T-helper 1 cell treated with Interleukin-12 subunit alpha and Interleukin-12 subunit beta and Interleukin-4 antibody, amounts not matched to agents 30 ng/mL and 1 ng/mL, for 36 hours (primary cell): Measurements from ENCODE around the gene TEX14. TPM values are rescaled to one million over a fixed set of nuclear protein-coding genes. Genes with fewer than 3 reads are reported as not detected.
"Not testable (repeated sequence)": the region's sequence is repeated elsewhere in the genome, so short reads cannot be mapped to it uniquely, and the experiment has no call there.

Experiments
- intact Hi-C: fragments of 100-400 bp; cut with micrococcal nuclease; formaldehyde crosslinking; loops from one replicate; pipeline ENCODE4 v1.15.1; 2024
- total RNA-seq: library from RNA; stranded (reverse); gene quantifications from 2 replicates; pipeline ENCODE4 v1.2.3, GENCODE V29; 2022

Gene TEX14
- total RNA-seq, 1 donor from 2014 or later = 0.44 TPM

DNA sequence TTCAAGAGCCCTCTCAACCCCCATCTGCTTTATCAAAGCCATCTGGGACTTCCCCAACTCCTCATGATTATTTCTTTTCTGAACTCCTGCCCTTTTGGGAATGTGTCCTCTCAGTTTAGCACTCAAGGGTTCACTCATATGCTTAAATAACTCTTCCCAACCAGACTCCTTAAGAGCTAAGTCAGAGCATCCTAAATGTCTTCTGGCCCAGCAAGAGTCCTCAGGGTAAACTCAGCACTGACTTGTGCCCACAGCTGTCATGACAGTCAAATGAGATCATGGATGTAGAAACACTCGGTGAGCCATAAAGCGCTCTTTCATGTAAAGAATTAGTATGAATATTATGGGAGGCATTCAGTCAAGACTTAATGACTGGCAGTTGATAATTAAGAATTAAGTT lies 85.9 kb downstream of the TEX14 start:
- intact Hi-C loops = no loop called here

DNA sequence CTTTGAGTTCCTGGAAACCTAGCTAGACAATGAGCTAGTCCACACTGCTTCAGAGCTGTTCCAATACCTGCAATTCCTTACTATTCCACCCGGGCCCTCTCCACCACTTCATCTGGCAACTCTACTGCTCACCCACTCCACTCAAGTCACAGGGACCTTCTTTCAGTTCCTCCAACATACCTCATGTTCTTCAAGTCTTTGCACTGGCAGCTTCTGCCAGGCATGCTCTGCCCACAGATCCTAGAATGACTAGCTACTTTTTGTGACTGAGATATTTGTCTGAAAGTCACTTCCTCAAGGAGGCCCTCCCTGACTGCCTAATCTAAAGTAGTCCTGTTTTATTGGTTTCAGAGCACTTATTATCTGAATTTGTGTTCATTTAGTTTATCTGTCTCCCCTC lies 86.4 kb downstream of the TEX14 start:
- intact Hi-C loops = no loop called here

DNA sequence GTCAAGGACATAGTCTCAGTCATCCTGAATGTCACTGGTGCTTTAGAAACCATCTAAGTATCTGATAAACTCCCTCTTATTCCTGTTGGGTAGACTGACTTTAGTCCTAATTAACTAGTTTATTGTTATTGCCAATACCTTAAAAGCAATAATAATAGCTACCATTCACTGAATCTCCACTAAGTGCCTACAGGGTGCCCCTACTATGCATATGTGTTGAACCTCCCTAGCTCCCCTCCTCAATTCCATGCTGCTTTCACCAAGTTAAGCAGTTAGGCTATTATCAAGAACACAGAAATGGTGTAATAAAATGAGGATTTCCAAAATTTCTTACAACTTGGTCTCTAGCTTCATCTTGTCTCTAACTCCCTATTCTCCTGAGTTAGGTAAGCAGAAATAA lies 89.9 kb downstream of the TEX14 start:
- intact Hi-C loops = no loop called here

DNA sequence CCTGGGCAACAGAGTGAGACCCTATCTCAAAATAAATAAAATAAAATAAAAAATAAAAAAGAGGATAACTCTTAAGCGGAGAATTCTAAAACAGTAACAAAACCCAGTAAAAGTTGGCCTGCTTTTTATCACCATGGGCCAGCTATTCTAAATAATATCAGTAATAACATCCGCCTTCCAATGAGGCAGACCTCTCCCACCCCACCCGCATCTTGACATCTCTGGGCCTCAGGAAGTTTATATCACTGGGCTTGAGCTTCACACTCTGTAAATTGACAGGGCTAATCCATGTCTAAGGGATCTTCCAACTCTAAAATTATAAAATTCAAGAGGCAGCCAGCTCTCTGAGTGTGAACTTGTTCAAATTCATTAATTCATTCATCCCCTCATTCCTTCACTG lies 94.5 kb downstream of the TEX14 start:
- intact Hi-C loops = no loop called here

DNA sequence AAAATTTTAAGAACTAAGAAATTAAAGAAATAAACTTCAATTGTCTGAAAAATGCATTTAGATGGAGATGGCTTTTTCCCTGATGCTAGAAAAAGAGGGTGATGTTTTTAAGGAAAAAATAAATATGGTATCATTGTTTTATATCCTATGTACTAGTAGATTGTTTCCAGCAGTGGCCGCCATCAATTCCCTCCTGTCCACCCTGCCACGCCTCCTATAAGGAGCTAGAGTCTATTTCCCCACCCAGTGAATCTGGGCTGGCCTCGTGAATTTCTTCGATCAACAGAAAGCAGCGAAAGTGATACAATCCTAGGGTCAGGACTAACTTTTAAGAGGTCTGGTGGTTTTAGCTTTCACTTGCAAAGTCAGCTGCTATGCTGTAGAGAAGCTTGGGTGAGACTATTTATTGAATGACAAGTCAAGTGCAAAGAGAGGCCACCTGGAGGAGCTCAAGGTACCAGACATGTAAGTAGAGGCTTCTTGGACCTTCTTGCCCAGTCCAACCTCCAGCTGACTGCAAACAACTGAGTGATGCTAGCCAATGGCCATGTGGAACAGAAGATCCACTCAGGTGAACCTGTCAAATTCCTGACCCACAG lies 96.6 kb downstream of the TEX14 start:
- intact Hi-C loops = no loop called here

DNA sequence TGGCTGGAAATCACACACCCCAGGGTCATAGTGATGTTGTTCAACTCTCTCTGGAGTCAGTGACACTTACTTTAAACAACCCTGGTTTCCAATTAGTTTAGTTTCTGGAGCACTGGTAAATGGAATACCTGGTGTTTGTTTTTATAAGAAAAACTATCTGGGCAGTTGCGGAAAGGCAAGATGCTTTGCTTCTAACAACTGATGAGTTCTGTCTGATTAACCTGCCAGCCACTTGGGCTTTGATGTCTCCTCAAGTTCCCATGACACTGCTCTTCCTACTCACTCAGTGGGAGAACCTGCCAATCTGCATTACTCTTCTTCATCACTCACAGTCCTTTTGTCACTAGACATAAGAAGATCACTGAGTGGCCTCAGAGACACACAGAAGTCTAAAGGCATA lies 98.7 kb downstream of the TEX14 start:
- intact Hi-C loops = no loop called here

DNA sequence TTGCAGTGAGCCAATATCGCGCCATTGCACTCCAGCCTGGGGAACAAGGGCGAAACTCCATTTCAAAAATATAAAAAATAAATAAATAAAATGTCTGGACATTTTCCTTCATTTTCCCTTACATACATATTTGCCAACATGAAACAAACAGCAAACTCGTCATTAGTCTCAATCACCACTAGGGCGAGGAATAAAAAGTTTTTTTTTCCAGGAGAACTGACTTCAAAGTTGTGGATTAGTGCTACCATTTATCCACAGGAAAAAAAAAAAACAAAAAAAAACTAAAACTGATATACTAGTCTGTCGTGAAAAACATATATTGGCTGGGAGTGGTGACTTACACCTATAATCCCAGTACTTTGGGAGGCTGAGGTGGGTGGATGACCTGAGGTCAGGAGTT lies 100.4 kb downstream of the TEX14 start:
- intact Hi-C loops = no loop called here

DNA sequence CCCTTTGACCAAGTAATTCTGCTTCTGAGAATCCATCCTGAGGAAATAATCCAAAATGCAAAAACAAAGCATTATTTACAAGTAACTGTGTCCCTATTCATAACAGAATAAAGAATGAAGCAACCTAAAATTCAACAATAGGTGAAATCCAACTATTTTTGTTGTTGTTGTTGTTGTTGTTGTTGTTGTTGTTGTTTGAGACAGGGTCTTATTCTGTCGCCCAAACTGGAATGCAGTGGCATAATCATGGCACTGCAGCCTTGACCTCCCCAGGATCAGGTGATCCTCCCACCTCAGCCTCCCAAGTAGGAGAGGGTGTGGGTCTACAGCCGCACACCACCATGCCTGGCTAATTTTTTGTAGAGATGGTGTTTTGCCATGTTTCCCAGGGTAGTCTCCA lies 101.5 kb downstream of the TEX14 start:
- intact Hi-C loops = no loop called here

DNA sequence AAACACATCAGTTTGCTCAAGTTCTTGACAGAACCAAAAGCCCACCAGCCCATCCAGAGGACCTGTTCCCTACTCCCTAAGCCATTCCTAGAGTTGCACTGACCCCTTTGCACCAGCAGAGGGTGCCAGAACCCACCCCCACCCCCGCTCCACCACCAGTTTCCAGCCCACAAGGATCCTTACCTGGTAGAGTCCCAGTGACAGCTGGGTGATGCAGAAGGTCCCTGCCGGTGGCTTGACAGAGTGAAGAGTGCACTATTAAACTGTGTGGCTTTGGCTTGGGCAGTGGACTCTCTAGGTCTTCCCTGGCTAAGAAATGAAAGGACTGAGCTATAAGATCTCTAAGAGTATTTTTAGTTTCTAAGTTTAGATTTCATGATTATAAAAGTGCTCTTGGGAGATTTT lies 104.1 kb downstream of the TEX14 start:
- intact Hi-C loops = loop anchor here (1.0 to 2.0 kb wide), 6 partner anchors 44 to 418 kb away; partner anchors contain the start of genes RAD51C and TEX14

DNA sequence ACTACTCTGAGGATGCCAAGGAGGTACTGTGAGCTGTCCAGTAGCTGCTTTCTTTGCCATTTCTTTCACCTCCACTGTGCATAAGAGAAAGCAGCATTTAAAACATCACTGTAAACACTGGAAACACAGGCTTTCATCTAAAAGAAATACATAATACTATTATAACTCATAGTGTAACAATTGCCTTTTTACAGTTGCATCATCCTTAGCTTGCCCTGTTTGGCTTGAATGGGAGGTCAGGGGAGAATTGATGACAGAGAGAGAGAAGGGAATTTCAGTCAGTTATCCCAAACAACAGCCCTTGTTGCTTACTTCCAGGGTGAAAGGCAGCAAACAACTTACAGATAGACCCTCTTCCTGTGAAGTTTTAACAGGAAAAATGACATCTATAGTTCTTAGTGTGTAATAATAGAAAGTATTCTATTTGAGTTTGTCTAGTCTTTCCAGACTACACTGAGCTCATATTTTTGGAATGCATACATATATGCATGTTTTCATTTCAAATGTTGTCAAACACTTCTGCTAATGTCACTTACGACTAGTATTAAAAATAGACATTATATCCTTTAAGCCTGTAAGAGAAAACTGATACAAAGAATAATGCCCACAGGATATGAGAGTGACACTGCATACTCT lies 105.7 kb downstream of the TEX14 start:
- intact Hi-C loops = loop anchor here (2.0 kb wide), 2 partner anchors 67 to 107 kb away; partner anchors contain the start of genes RAD51C and TEX14

DNA sequence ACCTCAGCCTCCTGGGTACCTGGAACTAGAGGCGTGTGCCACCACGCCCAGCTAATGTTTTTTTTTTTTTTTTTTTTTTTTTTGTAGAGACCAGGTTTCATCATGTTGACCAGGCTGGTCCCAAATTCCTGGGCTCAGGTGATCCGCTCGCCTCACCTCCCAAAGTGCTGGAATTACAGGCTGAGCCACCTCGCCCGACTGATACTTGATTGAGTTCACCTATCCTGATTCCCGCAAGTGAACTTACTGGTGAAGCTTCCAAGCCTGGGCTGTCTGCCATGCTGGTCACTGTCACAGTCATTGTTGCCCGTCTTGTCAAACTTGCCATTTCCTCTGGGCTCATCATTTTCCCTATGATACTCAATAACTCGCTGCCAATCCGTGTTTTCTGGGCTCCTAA lies 106.3 kb downstream of the TEX14 start:
- intact Hi-C loops = no loop called here

DNA sequence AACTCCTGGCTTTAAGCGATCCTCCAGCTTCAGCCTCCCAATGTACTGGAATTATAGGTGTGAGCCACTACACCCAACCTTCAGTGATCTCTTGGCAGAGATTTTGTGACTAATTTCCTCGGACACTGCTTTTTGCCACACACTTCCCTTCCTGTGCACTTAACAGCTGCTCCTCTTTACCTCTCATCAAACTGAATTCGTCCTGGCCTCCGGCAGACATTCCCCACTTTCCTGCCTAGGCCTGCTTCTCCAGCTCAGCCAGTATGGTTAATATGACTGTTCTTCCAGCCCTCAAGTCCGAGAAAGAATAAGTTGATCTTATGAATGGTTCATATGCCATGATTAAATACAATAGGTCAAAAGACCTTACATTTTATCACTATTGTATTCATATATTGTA lies 108.4 kb downstream of the TEX14 start:
- intact Hi-C loops = no loop called here

DNA sequence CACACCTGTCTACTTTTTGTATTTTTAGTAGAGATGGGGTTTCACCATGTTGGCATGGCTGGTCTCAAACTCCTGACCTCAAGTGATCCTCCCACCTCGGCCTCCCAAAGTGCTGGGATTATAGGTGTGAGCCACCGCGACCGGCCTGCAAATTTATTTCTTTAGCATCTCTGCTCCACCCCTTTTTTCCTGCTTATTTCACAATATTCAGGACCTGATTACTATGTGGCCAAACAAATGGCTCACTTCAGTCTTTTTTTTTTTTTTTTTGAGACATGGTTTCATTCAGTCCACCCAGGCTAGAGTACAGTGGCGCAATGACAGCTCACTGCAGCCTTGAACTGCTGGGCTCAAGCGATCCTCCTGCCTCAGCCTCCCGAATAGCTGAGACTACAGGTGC lies 109.1 kb downstream of the TEX14 start:
- intact Hi-C loops = not testable (repeated sequence)

DNA sequence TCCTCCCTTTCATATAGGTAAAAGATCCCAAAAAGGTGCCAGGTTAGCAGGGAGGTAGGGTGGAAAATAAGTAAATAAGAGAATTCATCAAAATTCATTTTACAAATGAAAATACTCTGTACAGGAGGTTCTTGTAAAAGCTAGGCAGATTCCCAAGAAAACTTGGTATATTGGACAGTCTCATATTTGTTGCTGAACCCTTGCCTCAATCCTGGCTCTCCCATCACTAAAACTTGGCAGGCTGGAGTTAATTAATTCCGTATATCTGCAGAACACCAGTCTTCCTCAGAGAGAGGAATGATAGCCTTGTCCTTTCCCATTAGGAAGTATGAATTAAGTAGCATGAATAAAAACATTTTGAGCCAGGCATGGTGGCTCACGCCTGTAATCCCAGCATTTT lies 111.2 kb downstream of the TEX14 start:
- intact Hi-C loops = no loop called here

DNA sequence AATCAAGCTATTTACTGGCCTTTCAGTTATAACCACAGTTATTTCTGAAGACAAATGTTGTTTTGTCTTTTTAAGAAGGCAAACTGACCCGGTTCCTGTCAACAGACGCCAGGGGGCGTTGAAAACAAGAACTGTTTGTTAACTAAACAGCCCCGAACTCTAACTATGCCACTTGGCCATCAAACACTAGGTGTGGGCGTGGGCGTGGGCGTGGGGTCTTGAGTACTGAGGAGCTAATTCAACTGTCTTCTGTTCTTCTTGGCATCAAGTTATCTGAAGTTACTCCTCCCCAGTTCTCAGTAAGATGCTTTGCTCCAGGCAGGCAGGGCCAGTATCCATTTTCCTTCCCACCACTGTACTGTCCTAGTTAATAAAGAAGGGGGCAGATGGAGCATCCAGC lies 114.1 kb downstream of the TEX14 start:
- intact Hi-C loops = loop anchor here (1.0 kb wide), 1 partner anchor 427 kb away; no protein-coding TSS in a partner anchor

DNA sequence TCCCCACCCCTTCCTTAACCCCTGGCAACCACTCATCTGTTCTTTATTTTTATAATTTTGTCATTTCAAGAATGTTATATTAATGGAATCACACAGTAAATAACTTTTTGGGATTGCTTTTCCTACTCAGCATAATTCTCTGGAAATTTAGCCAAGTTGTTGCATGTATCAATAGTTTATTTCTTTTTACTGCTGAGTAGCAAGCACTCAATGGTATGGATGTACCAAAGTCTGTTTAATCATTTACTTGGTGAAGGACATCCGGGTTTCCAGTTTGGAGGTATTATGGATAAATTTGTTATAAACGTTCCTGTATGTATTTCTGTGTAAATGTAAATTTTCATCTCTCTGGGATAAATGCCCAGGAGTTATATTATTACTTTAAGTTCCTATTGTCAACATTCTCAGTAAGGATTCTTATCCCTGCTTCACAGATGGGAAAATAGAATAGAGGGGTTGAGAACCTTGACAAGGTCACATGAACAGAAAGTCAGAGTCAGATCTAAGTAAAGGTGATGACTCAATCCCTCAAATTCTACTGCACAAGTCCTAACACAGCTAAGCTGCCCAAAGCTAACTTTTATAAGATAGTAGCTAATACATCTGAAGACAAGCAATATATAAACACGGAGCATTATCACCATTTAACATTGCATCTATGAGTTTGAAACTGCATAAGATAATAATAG lies 115.0 kb downstream of the TEX14 start:
- intact Hi-C loops = loop anchor here (1.0 kb wide), 1 partner anchor 427 kb away; no protein-coding TSS in a partner anchor

DNA sequence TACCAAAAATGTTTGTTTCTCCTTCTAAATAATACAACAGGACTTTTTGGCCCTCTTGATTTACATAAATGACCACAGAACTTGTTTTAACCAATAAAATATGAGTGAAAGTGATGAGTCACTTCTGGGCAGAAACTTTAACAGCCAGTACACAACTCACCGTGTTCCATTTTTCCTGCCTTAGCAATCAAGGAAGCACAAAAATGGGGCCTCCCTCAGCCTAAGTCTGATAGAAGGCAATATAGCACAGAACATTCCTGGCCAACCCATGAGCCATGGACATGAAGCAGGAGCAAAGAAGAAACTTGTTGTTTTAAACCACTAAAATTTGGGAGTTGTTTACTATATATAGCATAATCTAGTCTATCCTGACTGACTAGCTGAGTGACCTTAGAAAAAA lies 116.3 kb downstream of the TEX14 start:
- intact Hi-C loops = no loop called here

DNA sequence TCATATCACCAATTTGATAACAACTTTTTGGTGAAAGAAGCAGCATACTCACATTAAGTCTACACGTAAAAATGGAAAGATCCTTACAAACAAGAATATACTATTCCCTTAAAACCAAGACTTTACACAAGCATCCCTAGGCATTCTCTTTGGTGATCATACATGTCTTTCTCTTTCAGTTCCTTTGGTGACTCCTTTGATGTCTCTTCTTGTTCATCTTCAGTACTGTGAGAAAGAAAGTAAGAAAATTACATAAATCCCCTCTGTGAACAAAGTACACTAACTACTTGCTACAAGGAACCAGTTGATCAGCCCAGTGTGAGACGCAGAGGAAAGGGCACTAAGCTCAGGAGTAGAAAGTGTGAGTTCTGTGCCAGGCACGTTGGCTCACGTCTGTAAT lies 117.8 kb downstream of the TEX14 start:
- intact Hi-C loops = no loop called here

DNA sequence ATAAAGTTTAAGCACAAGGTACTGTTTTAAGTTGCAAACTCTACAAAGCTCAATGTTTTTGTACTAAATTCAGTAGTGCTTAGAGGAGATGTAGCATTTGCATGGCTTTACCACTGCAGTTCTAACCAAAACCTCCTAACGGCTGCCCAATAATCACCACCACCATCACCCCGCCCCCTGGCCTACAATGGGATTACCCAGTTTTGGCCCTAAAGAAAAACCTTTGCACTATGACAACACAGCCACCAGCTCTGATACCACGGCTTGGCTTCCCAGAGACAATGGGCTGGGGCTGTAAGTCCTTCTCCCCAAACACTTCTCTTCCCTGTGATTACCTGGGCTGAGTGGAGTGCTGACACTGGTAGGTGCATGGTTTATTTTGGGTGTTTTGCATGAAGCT lies 119.0 kb downstream of the TEX14 start:
- intact Hi-C loops = no loop called here

DNA sequence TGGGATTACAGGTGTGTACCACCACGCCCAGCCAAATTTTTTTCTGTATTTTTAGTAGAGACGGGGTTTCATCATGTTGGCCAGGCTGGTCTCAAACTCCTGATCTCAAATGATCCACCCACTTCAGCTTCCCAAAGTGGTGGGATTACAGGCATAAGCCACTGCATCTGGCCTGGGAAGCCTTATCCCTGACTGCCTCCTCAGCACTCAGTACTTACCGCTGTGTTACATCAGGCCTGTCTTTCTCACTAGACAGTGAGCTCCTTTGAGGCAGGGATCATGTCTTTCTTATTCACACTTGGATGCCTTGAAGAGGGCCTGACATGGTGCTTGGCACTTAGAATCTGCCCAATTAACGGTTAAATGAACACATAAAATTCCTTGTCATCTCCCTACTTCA lies 121.1 kb downstream of the TEX14 start:
- intact Hi-C loops = no loop called here

DNA sequence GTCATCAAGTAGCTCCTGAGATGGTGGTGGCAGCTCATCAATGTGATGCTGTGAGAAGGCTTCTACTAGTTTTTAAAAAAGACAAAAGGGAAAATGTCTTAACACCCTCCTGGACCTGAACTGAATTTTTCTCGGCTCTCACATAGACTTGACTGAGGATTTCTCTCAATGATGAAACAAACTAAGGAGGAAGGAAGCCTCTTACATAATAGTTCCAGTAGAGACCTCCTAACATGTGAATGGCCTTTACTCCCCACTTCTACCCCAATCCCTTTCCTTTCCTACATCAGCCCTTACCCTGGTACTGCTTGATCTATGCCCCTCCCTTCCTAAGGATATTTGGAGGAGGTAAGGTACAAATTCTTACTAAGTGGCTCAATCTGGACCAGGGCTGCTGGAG lies 122.6 kb downstream of the TEX14 start:
- intact Hi-C loops = no loop called here

DNA sequence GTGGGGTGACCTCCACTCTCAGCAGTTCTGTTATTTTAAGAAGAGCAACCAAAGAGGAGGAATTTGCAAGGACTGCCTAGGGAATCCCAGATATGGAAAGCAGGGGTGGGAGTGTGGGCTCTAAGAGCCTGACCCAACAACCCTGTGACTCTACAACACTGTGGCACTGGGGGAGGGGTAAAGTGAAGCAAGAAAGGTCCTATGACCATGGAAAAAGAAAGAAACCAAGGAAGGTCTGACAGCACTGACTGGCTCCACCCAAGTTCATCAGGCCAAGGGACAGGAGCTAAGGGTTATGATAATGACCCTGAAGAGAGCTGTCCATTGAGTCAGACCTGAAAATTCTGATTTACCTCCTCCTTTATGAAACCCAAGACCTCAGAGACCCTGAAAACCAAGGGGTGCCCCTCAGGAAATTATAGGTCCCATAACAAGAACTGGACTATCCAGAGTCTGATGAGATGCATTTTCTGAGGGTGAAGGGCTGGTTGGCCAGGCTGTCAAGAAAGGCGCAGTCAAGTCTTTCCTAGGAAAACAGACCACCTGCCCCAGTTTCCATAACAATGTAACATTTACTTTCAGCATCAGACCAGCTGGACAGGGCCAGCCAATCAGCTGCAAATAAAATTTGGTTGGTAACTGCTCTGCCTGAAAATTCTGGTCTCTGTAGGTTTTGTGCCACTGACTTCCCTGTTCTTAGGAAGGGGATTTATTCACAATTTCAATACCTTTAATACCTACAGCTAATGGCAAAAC lies 123.6 kb downstream of the TEX14 start:
- intact Hi-C loops = no loop called here
